GM19324 (cell line): ENCODE data around the gene SLC26A8.
"Not testable (repeated sequence)": the region's sequence is repeated elsewhere in the genome, so short reads cannot be mapped to it uniquely, and the experiment has no call there.

Source experiments
- ATAC-seq: cut with Tn5 transposase; IDR thresholded peaks from one replicate; pipeline ENCODE4 v1.9.1; 2021; ENCODE audit warnings: mild to moderate bottlenecking, moderate library complexity; ENCODE audit not compliant: unreplicated experiment, low FRiP score

SLC26A8 gene

GRCh38 chr6:35919085-35919826 is 105.2 kb downstream of the SLC26A8 start:
- ATAC-seq = no peak

GRCh38 chr6:35916893-35917292 is 107.5 kb downstream of the SLC26A8 start:
- ATAC-seq = not testable (repeated sequence)

- ATAC-seq = no peak
These were observed 108.4 kb downstream of the SLC26A8 start for GRCh38 chr6:35916056-35916455.

- ATAC-seq = no peak
These were observed 109.9 kb downstream of the SLC26A8 start for GRCh38 chr6:35914536-35914935.

GRCh38 chr6:35911871-35912653 is 112.4 kb downstream of the SLC26A8 start:
- no peak for ATAC-seq

- ATAC-seq = not testable (repeated sequence)
These were observed 114.9 kb downstream of the SLC26A8 start for GRCh38 chr6:35909571-35909970.

- ATAC-seq = not testable (repeated sequence)
These were observed 115.6 kb downstream of the SLC26A8 start for GRCh38 chr6:35908753-35909401.

GRCh38 chr6:35907750-35908149 is 116.7 kb downstream of the SLC26A8 start:
- ATAC-seq = no peak

- ATAC-seq = no peak
These were observed 118.0 kb downstream of the SLC26A8 start for GRCh38 chr6:35906499-35906846.

GRCh38 chr6:35905841-35906498 is 118.5 kb downstream of the SLC26A8 start:
- ATAC-seq = no peak

- ATAC-seq = no peak
These were observed 119.2 kb downstream of the SLC26A8 start for GRCh38 chr6:35905141-35905785.

- no peak for ATAC-seq
These were observed 120.8 kb downstream of the SLC26A8 start for GRCh38 chr6:35903679-35904078.

- ATAC-seq = no peak
These were observed 124.0 kb downstream of the SLC26A8 start for GRCh38 chr6:35900448-35900847.

- ATAC-seq = no peak
These were observed 126.4 kb downstream of the SLC26A8 start for GRCh38 chr6:35898003-35898402.

GRCh38 chr6:35897486-35897885 is 127.0 kb downstream of the SLC26A8 start:
- ATAC-seq = no peak

GRCh38 chr6:35897036-35897435 is 127.4 kb downstream of the SLC26A8 start:
- no peak for ATAC-seq

GRCh38 chr6:35896228-35896627 is 128.2 kb downstream of the SLC26A8 start:
- ATAC-seq = no peak

GRCh38 chr6:35895560-35895959 is 128.9 kb downstream of the SLC26A8 start:
- ATAC-seq = no peak

- no peak for ATAC-seq
These were observed 129.7 kb downstream of the SLC26A8 start for GRCh38 chr6:35894776-35895175.
